PC-9 (cell line): Measurements from ENCODE around the gene SGTA. TPM values are rescaled to one million over a fixed set of nuclear protein-coding genes. Genes with fewer than 3 reads are reported as not detected.

Experiments
- BruUV-seq: library from RNA; stranded (reverse); fragments of 400-500 nt; replicated peaks from 2 replicates; lab custom pipeline; 2021; lab: Mats Ljungman, UMichigan
- CTCF ChIA-PET: fragments of 300-600 bp; sonication (Branson Sonifier 250); formaldehyde crosslinking; loops from one replicate; lab custom pipeline; 2022; ENCODE audit warnings: antibody characterized with exemption; lab: Charles Lee
- POLR2A ChIA-PET: fragments of 300-600 bp; sonication (Branson Sonifier 250); formaldehyde crosslinking; loops from one replicate; lab custom pipeline; 2022; ENCODE audit warnings: antibody characterized with exemption; ENCODE audit not compliant: unreplicated experiment; lab: Charles Lee
- DNase-seq, 2 experiments: peaks; one replicate each; pipeline versions ENCODE4 v3.0.0 to v3.0.0-alpha.2; 2015 to 2022; ENCODE audit warnings: mixed read lengths in 1 of 2
- H2AFZ ChIP-seq: fragments of 200-600 bp; sonication (generic); 2 replicates; pipeline ENCODE4 v1.8.1; 2017; ENCODE audit warnings: antibody characterized with exemption
- H3F3A ChIP-seq: fragments of 200-600 bp; sonication (generic); 2 replicates; pipeline ENCODE4 v1.8.1; 2017; ENCODE audit warnings: antibody characterized with exemption, mild to moderate bottlenecking, low read depth; ENCODE audit not compliant: insufficient read depth
- H3K27ac ChIP-seq: fragments of 200-600 bp; sonication (generic); 2 replicates; pipeline ENCODE4 v1.6.1; 2016; ENCODE audit warnings: mixed run types
- H3K27me3 ChIP-seq: fragments of 200-600 bp; sonication (generic); 2 replicates; pipeline ENCODE4 v1.6.1; 2016; ENCODE audit warnings: low read depth, mixed run types; ENCODE audit not compliant: insufficient read depth
- H3K36me3 ChIP-seq: fragments of 200-600 bp; sonication (generic); 2 replicates; pipeline ENCODE4 v1.6.1; 2016; ENCODE audit warnings: low read depth, mixed run types
- H3K4me1 ChIP-seq: fragments of 200-600 bp; sonication (generic); replicated peaks from 2 replicates; pipeline ENCODE4 v1.6.1; 2016; ENCODE audit warnings: mixed run types; ENCODE audit not compliant: insufficient read depth
- H3K4me2 ChIP-seq: fragments of 200-600 bp; sonication (generic); 2 replicates; pipeline ENCODE4 v1.6.1; 2017; ENCODE audit warnings: mixed run types
- H3K4me3 ChIP-seq: fragments of 200-600 bp; sonication (generic); 2 replicates; pipeline ENCODE4 v1.6.1; 2016; ENCODE audit warnings: mixed run types
- H3K79me2 ChIP-seq: fragments of 200-600 bp; sonication (generic); 2 replicates; pipeline ENCODE4 v1.6.1; 2017; ENCODE audit warnings: low read depth, mixed run types
- H3K9me2 ChIP-seq: fragments of 200-600 bp; sonication (generic); 2 replicates; pipeline ENCODE4 v1.8.1; 2017; ENCODE audit warnings: mild to moderate bottlenecking; ENCODE audit not compliant: insufficient read depth
- H3K9me3 ChIP-seq: fragments of 200-600 bp; sonication (generic); 2 replicates; pipeline ENCODE4 v1.8.1; 2016; ENCODE audit warnings: low read depth; ENCODE audit not compliant: insufficient read depth
- H4K20me1 ChIP-seq: fragments of 200-600 bp; sonication (generic); 2 replicates; pipeline ENCODE4 v1.8.1; 2017; ENCODE audit not compliant: insufficient read depth
- EZH2 ChIP-seq: fragments of 200-600 bp; sonication (generic); IDR thresholded peaks from 2 replicates; pipeline ENCODE4 v1.8.0; 2017; ENCODE audit warnings: antibody characterized with exemption, low read depth
- intact Hi-C: fragments of 100-400 bp; cut with micrococcal nuclease; formaldehyde crosslinking; loops from one replicate; pipeline ENCODE4 v1.10.0; 2022; ENCODE audit not compliant: unreplicated experiment
- total RNA-seq: library from RNA; stranded (reverse); gene quantifications from 2 replicates; pipeline ENCODE4 v1.2.3, GENCODE V29; 2021
- TF ChIP-seq, protein P1 (sequence below): fragments of 200-600 bp; sonication (generic); conservative IDR thresholded peaks from 2 replicates; pipeline ENCODE4 v1.6.1; 2017; ENCODE audit warnings: mixed run types, antibody characterized with exemption, mild to moderate bottlenecking, moderate library complexity

SGTA gene
- total RNA-seq, 1 experiment from 2014 or later, result 40.7 TPM

DNA sequence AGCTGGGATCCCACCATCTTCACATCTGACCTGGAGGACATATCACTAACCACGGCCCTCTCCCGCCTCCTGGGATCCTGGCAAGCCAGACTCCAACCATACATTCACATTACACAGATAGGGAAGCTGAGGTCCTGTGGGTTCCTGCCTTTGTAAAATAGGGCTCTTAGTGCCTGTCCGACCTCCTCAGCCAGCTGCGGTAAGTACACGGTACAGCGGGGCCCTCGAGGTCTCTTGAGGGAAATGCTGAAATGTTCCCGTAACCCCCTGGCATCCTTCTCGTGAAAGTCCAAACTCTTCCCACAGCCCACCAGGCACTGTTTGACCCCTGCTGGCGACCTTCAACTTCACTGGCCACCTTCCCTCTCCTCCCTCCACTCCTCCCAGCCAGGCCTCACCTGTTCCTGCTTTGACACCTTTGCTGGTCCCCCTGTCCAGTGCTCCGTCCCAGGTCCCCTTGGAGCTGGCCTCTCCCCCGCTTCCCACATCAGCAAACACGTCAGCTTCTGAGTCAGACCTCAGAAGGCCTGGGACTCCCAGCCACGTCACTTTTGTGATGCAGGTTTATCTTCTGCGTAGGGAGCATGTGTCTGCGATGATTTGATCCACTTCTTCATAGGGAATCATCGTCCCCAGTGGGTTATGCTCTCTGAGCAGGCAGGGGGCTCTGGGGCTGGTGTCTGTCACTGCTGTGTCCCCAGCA is 71.8 kb downstream of the SGTA start:
- H3K4me2 ChIP-seq, result no peak overlapping the region
- intact Hi-C loops, result no loop called here
- H3K27me3 ChIP-seq, result peaks cover 13% of the 10 kb centered on the region
- no peaks in the 10 kb centered on the region for H3K4me1 ChIP-seq
- H4K20me1 ChIP-seq, result no peaks in the 10 kb centered on the region
- no peaks in the 10 kb centered on the region for H3K9me3 ChIP-seq
- no peaks in the 10 kb centered on the region for H3K79me2 ChIP-seq
- no peaks in the 10 kb centered on the region for H3K36me3 ChIP-seq
- no peak overlapping the region for H3K27ac ChIP-seq
- no peaks in the 10 kb centered on the region for H3F3A ChIP-seq
- H3K9me2 ChIP-seq, result no peaks in the 10 kb centered on the region
- H2AFZ ChIP-seq, result no peak overlapping the region
- ChIA-PET CTCF (no interaction called here), POLR2A (no interaction called here)
- TF ChIP-seq, protein P1, sequence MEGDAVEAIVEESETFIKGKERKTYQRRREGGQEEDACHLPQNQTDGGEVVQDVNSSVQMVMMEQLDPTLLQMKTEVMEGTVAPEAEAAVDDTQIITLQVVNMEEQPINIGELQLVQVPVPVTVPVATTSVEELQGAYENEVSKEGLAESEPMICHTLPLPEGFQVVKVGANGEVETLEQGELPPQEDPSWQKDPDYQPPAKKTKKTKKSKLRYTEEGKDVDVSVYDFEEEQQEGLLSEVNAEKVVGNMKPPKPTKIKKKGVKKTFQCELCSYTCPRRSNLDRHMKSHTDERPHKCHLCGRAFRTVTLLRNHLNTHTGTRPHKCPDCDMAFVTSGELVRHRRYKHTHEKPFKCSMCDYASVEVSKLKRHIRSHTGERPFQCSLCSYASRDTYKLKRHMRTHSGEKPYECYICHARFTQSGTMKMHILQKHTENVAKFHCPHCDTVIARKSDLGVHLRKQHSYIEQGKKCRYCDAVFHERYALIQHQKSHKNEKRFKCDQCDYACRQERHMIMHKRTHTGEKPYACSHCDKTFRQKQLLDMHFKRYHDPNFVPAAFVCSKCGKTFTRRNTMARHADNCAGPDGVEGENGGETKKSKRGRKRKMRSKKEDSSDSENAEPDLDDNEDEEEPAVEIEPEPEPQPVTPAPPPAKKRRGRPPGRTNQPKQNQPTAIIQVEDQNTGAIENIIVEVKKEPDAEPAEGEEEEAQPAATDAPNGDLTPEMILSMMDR, result no peak
- TF ChIP-seq EZH2, result no peak
- no peak for DNase-seq
- no peak overlapping the region for H3K4me3 ChIP-seq
- BruUV-seq, result no TSS peak

GRCh38 chr19:2706251-2706650 is 76.8 kb downstream of the SGTA start:
- no peak overlapping the region for H3K4me2 ChIP-seq
- H3K27ac ChIP-seq, result no peak overlapping the region
- no peak for TF ChIP-seq EZH2
- TF ChIP-seq, protein P1, result no peak
- no peaks in the 10 kb centered on the region for H4K20me1 ChIP-seq
- H3K9me2 ChIP-seq, result no peaks in the 10 kb centered on the region
- H3F3A ChIP-seq, result no peaks in the 10 kb centered on the region
- 0 out of 2 replicates have a peak, but pooled peaks cover 4% of the 10 kb centered on the region for H3K27me3 ChIP-seq
- CTCF ChIA-PET, result no interaction called here
- no TSS peak for BruUV-seq
- no peak overlapping the region for H2AFZ ChIP-seq
- no peak for DNase-seq
- H3K79me2 ChIP-seq, result no peaks in the 10 kb centered on the region
- H3K4me3 ChIP-seq, result no peak overlapping the region
- no peaks in the 10 kb centered on the region for H3K4me1 ChIP-seq
- intact Hi-C loops, result no loop called here
- no peaks in the 10 kb centered on the region for H3K9me3 ChIP-seq
- POLR2A ChIA-PET, result no interaction called here
- no peaks in the 10 kb centered on the region for H3K36me3 ChIP-seq

Other genes with a start within 250 kb of the SGTA start
- gene GNG7, start 80.6 kb downstream of the SGTA start, total RNA-seq, result 2.8 and 3.0 TPM in 2 replicates
- 0.57 and 1.0 TPM in 2 replicates for gene DIRAS1, start 61.9 kb downstream of the SGTA start, total RNA-seq
- gene SLC39A3, start 43.3 kb downstream of the SGTA start, total RNA-seq, result 21.6 and 25.3 TPM in 2 replicates
- 83.2 and 85.8 TPM in 2 replicates for gene THOP1, start 2.2 kb upstream of the SGTA start, total RNA-seq
- gene ZNF554, start 36.6 kb upstream of the SGTA start, total RNA-seq, result 3.3 and 5.6 TPM in 2 replicates
- 1.2 and 2.2 TPM in 2 replicates for gene ZNF555, start 58.2 kb upstream of the SGTA start, total RNA-seq
- not detected in 2 replicates for gene ZNF556, start 84.1 kb upstream of the SGTA start, total RNA-seq
- 2.6 TPM in 2 replicates for gene ZNF57, start 117.7 kb upstream of the SGTA start, total RNA-seq
- gene ZNF77, start 161.7 kb upstream of the SGTA start, total RNA-seq, result 2.1 and 2.5 TPM in 2 replicates
- gene TLE6, start 194.3 kb upstream of the SGTA start, total RNA-seq, result 0.90 and 1.1 TPM in 2 replicates
- gene TLE2, start 246.0 kb upstream of the SGTA start, total RNA-seq, result 13.7 and 21.8 TPM in 2 replicates